NCI-H2227 (cell line): ENCODE results near the gene MYL6B.

Experiments used
- DNase-seq: peaks from one replicate; lab custom pipeline; 2025; ENCODE audit not compliant: unreplicated experiment; lab: John Stamatoyannopoulos, UW

The MYL6B gene

DNA sequence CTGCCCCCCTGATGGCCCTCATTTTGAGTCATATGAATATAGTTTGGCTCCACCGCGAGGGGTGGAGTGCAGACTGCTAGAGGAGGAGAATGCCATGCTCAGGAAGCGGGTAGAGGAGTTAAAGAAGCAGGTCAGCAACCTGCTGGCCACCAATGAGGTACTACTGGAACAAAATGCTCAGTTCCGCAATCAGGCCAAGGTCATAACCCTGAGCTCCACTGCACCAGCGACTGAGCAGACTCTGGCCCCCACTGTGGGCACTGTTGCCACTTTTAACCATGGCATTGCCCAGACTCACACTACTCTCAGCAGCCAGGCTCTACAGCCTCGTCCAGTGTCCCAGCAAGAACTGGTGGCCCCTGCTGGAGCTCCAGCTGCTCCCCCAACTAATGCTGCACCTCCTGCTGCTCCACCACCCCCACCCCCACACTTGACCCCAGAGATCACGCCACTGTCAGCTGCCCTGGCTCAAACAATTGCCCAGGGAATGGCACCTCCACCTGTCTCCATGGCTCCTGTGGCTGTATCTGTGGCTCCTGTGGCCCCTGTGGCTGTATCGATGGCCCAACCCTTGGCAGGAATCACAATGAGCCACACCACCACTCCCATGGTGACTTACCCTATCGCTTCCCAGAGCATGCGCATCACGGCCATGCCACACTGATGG lies 31.1 kb upstream of the MYL6B start:
- DNase-seq: no peak

DNA sequence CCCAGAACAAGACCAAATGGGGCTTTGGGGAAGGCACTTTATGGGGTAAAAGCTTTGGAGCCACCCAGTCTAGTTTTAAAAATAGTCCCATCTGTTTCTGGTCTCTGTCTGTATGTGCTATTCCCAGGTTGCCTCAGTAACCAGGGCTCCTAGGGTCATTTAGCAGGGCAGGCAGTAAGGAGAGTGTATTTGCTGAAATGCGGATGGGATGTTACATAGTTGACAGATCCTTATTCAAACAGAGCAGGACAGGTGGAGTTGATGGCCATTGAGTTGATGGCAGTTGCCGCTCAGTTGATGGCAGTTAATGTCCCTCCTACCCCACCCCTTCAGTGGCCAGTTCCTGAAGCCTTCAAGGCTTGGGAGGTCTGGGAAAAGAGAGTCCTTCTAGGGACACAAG lies 29.8 kb upstream of the MYL6B start:
- peak; percentile 12 for DNase-seq

DNA sequence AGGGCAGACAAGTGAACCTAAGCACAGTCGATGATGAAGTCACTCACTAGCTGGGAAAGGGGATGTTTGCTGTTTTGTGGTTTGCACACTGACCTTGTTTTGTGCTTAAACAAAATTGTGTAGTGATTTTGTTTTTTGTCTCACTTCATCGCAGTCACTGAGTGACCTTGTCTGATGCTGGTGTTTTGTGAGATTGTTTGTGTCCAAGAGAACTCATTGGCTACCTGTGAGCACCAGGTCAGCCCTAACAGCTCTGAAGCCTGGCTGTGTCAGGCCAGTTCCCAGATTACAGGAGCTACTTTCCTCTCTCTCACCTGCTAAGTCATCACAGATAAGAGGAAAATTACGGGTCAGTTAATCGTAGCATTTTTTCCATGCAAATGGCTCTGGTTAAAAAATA lies 28.3 kb upstream of the MYL6B start:
- no peak for DNase-seq

DNA sequence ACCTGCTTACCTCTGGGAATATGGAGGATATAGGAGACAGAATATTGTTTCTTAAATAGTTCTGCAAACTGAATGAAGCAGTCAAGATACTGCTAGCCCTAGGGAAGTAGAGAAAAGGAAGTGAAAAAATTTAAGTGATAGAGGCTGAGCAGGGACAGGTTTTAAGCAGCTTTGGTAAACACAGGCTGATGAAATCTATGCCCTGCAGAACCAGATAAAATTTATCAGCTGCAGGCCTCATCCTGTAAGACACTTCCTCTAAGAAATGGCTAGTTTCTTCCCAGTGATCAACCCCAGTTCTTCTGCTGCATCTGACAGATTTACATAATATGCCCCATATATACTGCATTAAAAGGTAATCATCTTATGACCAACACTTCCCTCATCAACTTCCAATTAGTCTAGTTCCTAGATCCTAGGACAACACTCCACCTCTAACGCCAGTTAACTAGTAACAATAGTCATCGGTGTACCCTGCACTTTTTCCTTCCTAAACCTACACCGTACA lies 25.6 kb upstream of the MYL6B start:
- no peak for DNase-seq

DNA sequence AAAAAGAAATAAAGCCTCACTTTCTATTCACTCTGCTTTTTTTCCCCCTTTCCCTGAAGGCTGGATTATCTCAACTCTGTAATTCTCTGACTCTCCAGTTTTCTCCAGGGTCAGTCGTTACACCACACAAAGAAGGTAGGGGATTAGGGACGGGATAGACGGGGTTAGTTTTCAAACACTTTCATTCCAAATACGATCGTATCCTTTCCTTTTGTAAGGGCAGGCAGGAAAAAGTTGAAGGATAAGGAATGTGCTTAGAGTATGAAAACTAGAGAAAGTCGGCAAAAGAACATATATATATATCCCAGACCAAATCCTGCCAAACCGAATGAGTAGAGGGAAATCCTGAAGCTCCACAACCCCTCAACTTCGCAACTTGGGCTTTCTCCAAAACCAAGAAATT lies 24.9 kb upstream of the MYL6B start:
- no peak for DNase-seq

DNA sequence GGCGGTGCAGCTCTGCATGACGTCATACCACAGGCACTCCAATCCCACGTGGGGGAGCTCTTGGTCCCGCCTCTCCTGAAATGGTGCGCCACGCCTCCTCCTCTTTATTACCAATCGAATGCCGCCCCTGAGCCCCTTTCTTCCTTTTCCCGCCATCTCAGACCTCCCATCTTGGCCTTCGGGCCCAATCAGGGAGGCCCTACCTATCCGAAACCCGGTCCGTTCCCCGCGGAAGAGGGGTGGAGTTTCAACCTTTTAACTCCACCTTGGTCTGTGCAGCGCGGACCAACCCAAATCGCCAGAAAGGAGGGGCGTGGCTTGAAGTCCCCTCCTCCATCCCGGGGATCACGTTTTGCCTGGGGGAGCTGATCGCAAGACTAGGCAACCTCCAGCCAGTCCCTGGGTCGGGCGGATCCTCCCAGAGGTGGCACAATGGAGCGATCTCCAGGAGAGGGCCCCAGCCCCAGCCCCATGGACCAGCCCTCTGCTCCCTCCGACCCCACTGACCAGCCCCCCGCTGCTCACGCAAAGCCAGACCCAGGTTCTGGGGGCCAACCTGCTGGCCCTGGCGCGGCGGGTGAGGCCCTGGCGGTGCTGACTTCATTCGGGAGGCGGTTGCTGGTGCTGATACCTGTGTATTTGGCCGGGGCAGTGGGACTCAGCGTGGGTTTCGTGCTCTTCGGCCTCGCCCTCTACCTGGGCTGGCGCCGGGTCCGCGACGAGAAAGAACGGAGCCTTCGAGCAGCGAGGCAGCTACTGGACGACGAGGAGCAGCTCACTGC lies 24.3 kb upstream of the MYL6B start, which contains the start of gene ESYT1:
Gene ESYT1 (plus strand): TSS at position 380 of the 782 bp plus-strand sequence. CDS start 53 bp downstream, at position 433.
- peak; percentile 98 for DNase-seq

DNA sequence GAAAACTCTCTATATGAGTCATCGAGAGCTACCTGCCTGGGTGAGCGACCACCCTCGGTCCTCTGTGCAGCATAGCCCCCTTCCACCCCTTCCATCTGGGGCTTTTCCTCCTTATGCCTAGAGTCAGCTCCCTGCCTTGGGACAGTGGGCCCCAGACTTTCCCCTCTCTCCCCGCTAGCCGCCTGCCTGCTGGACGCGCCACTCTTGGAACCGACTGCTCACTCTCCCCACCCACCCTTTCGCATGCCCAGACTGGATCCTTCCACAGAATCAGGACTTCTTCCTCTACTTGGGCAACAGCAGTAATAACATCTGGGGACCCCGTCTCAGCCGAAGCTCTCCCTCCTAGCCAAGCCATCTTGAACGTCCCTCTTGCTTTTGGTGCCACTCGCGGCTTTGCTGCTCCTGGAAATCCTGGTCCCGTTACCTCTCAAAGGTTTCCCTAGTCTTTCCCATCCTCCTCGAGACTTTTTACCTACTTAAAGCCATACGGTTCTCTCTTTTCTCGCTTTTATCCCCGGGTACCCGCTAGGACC lies 23.6 kb upstream of the MYL6B start:
- DNase-seq: no peak

DNA sequence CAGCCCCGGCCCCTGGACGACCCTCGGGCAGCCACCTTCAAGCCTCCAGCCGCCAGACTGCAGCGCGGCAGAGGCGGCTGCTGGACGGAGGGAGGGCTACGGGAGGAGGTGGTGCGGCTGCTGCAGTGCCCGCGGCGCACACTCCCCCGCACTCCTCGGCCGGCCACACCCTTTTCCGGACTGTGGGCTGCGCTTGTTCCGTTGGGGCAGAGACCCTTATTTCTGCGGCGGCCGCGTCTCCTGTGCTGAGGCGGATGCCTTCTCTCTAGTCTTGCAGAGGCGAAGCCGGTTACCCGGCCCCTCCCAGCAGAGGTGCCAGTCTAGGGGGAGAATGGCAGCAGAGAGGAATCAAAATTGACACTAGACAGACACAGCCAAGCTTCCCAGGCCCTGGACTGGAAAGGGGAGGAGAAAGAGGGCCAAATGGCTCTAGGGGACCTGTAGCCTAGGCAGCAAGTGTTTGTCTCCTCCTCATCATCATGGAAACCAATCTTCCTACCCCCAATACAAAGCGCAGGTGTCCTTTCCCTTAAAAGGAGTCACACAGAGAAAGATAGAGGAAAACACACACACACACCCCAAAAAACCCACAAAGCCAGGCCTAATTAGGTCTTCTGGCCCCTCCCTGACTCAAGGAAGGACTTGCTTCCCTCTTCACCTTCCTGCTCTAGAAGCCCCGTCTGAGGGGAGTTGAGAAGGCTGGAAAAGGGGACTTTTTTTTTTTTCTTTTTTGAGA lies 23.0 kb upstream of the MYL6B start:
- peak; percentile 71 for DNase-seq

DNA sequence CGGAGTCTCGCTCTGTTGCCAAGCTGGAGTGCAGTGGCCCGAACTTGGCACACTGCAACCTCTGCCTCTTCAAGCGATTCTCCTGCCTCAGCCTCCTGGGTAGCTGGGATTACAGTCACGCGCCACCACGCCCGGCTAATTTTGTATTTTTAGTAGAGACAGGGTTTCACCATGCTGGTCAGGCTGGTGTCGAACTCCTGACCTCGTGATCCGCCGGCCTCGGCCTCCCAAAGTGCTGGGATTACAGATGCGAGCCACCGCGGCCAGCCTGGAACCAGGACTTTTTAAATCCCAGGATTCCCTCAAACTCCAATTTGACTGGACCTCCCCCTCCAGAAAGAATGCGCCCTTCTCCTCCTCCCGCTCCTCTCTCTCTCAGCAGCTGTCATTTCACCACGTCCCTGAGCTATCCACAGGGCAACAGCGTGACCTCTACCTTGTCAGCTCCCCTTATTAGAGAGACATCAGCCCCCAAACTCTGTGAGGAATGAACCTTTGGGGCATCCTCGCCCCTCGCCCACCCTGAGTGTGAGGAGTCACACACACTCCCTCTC lies 22.4 kb upstream of the MYL6B start:
- no peak for DNase-seq

DNA sequence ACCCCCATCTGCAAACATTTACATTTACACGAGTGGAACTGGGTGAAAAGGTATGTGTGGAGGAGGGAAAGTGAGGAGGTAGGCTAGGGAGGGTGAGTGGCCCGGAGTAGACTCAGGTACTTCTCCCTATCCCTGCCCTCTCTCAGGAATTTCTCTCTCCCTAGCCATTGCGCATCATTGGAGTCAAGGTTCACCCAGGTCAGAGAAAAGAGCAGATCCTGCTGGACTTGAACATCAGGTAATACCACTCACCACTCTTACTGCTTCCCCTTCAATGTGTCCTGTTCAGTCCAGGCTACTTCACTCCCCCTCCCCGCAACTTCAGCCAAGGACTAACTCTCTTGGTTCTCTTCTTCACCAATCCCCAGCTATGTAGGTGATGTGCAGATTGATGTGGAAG lies 21.5 kb upstream of the MYL6B start:
- no peak for DNase-seq

DNA sequence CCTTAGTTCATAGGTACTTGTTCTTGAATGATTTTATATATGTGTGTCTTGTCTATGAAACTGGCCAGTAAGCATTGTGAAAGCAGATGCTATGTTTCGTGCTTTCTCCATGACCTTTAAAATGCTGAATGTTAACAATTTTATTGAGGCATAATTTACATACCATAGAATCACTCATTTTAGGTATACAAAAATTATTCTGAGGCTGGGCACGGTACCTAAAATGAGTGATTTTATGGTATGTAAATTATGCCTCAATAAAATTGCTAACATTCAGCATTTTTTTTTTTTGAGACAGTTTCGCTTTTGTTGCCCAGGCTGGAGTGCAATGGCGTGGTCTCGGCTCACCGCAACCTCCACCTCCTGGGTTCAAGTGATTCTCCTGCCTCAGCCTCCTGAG lies 17.5 kb upstream of the MYL6B start:
- no peak for DNase-seq

DNA sequence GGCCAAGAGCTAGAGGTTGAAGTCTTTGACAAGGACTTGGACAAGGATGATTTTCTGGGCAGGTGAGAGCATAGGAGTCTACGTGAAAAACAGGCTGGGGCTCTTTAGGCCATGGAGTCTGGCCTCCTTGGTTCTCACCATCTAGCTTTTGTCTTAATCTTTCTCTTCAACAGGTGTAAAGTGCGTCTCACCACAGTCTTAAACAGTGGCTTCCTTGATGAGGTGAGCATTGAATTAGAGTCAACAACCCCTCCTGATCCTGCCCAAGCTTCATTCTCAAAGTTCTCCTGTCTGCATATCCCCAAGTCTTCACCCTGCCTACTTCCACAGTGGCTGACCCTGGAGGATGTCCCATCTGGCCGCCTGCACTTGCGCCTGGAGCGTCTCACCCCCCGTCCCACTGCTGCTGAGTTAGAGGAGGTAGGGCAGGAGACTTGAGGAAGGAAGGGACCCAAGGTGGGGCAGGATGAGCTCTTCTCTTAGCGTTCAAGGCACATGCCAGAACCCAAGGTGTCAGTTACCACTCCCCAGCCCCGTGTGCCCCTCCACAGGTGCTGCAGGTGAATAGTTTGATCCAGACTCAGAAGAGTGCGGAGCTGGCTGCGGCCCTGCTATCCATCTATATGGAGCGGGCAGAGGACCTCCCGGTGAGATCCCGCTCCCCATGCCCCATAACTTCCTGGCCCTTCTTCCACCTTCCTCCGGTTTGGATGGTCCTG lies 14.4 kb upstream of the MYL6B start:
- no peak for DNase-seq

DNA sequence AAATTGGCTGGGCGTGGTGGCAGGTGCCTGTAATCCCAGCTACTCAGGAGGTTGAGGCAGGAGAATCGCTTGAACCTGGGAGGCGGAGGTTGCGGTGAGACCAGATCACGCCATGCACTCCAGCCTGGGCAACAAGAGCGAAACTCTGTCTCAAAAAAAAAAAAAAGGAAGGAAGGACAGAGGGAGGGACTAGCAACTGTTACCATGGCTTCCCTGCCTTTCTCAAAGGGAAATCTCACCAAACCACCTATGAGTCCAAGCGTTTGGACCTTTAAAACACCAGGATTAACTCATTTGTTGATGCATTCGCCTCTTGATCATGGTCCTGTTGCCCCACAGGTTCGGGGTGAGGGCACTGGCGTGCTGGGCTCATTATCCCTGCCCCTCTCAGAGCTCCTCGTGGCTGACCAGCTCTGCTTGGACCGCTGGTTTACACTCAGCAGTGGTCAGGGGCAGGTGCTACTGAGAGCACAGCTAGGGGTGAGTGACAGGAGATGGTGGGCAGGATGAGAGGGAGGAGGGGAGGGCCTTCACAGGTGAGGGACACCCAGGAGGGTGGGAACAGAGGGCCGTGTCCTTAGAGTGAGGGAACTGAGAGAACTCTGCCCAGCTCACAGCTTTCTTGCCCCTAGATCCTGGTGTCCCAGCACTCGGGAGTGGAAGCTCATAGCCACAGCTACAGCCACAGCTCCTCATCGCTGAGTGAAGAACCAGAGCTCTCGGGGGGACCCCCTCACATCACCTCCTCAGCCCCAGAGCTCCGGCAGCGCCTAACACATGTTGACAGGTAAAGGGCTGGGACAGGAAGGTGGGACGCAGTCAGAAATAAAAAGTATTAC lies 10.2 kb upstream of the MYL6B start:
- DNase-seq: no peak

DNA sequence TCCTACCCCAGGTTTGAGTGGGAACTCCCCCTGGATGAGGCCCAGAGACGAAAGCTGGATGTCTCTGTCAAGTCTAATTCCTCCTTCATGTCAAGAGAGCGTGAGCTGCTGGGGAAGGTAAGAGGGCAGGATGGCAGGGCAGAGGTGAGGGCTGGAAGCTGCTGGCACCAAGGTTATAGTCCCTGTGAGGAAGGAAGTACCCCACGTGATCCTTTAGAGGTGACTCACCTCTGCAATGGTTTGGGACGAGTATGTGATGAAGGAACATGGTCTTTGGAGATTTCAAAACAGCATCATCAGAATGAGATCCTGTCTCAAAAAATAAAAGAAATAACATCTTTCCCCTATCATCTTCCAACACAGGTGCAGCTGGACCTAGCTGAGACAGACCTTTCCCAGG lies 9.2 kb upstream of the MYL6B start:
- DNase-seq: no peak

DNA sequence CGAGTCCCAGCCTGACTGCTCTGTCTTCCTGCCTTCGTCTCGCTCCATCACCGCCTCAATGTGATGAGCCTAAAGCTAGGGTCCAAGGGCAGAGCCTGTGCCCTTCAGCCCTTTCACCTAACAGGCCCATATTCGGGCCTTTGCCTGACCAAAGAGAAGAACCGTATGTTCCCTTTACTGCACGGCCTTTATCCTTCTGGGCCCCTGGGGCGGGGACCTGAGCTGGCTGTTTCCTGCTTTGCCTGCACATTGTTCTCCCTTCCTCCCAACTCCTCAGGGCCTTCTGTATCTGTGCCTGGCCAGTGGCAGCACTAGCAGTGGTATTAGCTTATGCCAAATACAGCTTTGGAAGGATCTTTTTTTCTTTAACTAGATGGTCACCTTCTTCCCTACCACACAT lies 8.5 kb upstream of the MYL6B start:
- DNase-seq: no peak

DNA sequence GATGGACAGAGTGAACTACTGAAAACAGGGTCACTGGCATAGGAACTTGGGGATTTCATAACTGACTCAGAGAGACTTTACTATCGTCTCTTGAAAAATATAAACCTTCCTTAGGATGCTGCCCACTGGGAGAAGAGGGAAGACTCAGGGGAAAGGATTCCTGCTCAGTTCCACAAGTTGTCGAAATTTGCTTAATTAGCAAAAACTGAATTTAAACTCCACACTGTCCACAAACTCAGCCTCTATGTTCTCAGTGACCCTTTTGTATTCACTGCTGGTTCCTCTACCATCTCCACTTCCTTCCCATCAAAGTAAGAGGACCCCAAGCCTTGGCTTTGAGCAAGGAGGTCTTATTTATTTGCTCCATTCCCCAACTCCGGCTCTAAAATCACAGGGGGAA lies 7.2 kb upstream of the MYL6B start:
- no peak for DNase-seq

DNA sequence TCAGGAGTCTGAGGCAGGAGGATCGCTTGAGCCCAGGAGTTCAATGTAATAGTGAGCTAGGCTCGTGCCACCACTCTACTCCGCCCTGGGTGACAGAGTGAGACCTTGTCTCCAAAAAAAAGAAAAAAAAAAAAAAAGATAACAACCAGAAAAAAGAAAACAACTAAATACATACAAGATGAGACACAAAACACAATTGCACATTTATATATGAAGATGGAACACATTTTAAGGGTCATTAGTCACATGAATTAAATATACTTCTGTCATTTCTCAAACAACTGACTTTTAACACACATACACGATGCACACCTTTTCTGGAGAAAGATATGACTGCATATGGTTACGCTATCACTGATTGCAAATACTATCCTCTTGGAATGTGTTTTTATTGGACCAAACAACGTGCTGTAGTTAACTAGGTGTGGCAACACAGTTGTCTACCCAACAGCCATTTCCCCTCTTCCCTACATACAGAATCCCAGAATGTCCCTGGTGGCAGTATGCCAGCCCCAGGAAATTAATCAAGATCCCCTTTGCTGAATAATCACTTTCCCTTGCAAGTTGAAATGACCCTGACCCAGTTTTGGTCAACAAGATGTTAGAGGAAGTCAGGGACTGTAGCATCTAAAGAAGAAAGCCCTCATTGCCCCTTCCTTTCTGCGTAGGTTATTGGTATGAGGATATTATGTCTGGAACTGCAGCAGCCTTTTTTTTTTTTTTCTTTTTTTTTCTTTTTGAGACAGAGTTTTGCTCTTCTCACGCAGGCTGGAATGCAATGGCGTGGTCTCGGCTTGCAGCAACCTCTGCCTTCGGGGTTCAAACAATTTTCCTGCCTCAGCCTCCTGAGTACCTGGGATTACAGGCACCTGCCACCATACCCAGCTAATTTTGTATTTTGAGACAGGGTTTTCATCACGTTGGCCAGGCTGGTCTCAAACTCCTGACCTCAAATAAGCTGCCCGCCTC lies 5.6 kb upstream of the MYL6B start:
- no peak for DNase-seq

DNA sequence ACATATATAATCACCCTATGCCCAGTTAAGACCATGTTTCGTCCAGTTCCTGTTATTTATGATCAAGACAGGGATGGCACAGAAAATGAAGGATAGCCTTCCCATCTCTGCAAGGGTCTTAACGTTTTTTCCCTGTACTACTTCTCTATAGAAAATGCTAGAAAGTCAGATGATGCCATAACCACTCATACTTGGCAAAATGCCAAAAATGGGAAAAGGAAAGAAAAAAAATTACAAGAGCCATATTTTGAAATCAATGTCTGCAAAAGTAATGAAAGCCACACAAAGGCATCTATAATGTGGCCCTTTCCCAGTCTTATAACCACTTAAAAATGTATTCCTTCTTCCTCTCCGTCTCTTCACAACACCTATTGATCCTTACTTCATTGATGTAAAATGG lies 1.8 kb upstream of the MYL6B start:
- peak; percentile 17 for DNase-seq
